Smooth muscle cell (in vitro differentiated cells): ENCODE results near the gene WDR31. TPM values are rescaled to one million over a fixed set of nuclear protein-coding genes. Genes with fewer than 3 reads are reported as not detected.

ENCODE experiments used
- DNase-seq: peaks from one replicate; lab custom pipeline; 2025; ENCODE audit not compliant: unreplicated experiment; lab: John Stamatoyannopoulos, UW
- H2AFZ ChIP-seq: fragments of 200-600 bp; sonication (generic); 2 replicates; pipeline ENCODE4 v1.6.0; 2016; ENCODE audit warnings: antibody characterized with exemption, low read depth, mild to moderate bottlenecking
- H3F3A ChIP-seq: fragments of 200-600 bp; sonication (generic); 2 replicates; pipeline ENCODE4 v1.6.0; 2017; ENCODE audit warnings: antibody characterized with exemption, low read depth
- H3K27ac ChIP-seq: fragments of 200-600 bp; sonication (generic); 2 replicates; pipeline ENCODE4 v1.5.1; 2016; ENCODE audit warnings: low read depth, mild to moderate bottlenecking
- H3K27me3 ChIP-seq: fragments of 200-600 bp; sonication (generic); 2 replicates; pipeline ENCODE4 v1.6.1; 2016; ENCODE audit warnings: low read depth, mild to moderate bottlenecking
- H3K36me3 ChIP-seq: fragments of 200-600 bp; sonication (generic); 2 replicates; pipeline ENCODE4 v1.5.1; 2016; ENCODE audit warnings: low read depth
- H3K4me1 ChIP-seq: fragments of 200-600 bp; sonication (generic); 2 replicates; pipeline ENCODE4 v1.5.1; 2016; ENCODE audit warnings: low read depth
- H3K4me2 ChIP-seq: fragments of 200-600 bp; sonication (generic); 2 replicates; pipeline ENCODE4 v1.6.0; 2016; ENCODE audit warnings: mild to moderate bottlenecking
- H3K4me3 ChIP-seq: fragments of 200-600 bp; sonication (generic); 2 replicates; pipeline ENCODE4 v1.5.1; 2016; ENCODE audit warnings: mild to moderate bottlenecking
- H3K79me2 ChIP-seq: fragments of 200-600 bp; sonication (generic); 2 replicates; pipeline ENCODE4 v1.6.0; 2016; ENCODE audit warnings: low read depth, mild to moderate bottlenecking
- H3K9ac ChIP-seq: fragments of 200-600 bp; sonication (generic); 2 replicates; pipeline ENCODE4 v1.6.0; 2016; ENCODE audit warnings: low read depth
- H3K9me3 ChIP-seq: fragments of 200-600 bp; sonication (generic); replicated peaks from 2 replicates; pipeline ENCODE4 v1.5.1; 2016; ENCODE audit warnings: low read depth
- H4K20me1 ChIP-seq: fragments of 200-600 bp; sonication (generic); 2 replicates; pipeline ENCODE4 v1.6.0; 2016; ENCODE audit warnings: low read depth
- CTCF ChIP-seq: fragments of 200-600 bp; sonication (generic); IDR thresholded peaks from 2 replicates; pipeline ENCODE4 v1.5.1; 2017; ENCODE audit warnings: borderline replicate concordance, mild to moderate bottlenecking, antibody characterized with exemption; ENCODE audit not compliant: insufficient read depth, poor library complexity, severe bottlenecking
- WGBS: methylation state at CpG from one replicate; pipeline ENCODE4 v1.1.7; 2016; ENCODE audit warnings: low lambda C conversion rate; 5-methylcytosine and 5-hydroxymethylcytosine counted together
- polyA plus RNA-seq: library from polyadenylated mRNA; unstranded; fragments of >200 nt; fragmentation: Nextera tagmentation; extraction: Ambion mirVana; gene quantifications from 2 replicates; pipeline ENCODE4 v1.2.1, GENCODE V29; 2016
- total RNA-seq: library from RNA; depleted of rRNA; stranded (reverse); fragments of >200 nt; gene quantifications from 2 replicates; pipeline ENCODE4 v1.2.3, GENCODE V29; 2014

Gene WDR31
- total and polyA plus RNA-seq, 2 experiments from 2014 or later, result 1.6 to 2.7 TPM

GRCh38 chr9:113289091-113289490 is 51.0 kb downstream of the WDR31 start:
- no peaks in the 10 kb centered on the region for H3K4me1 ChIP-seq
- DNase-seq, result no peak
- peaks cover 43% of the 10 kb centered on the region for H3K36me3 ChIP-seq
- TF ChIP-seq CTCF, result no peak
- H3K4me2 ChIP-seq, result no peak overlapping the region
- no peak overlapping the region for H3K9ac ChIP-seq
- H3K27ac ChIP-seq, result no peak overlapping the region
- H3K27me3 ChIP-seq, result no peaks in the 10 kb centered on the region
- no peaks in the 10 kb centered on the region for H4K20me1 ChIP-seq
- no peak overlapping the region for H2AFZ ChIP-seq
- H3K9me3 ChIP-seq, result no peaks in the 10 kb centered on the region
- H3K79me2 ChIP-seq, result no peaks in the 10 kb centered on the region
- H3F3A ChIP-seq, result no peaks in the 10 kb centered on the region
- 100% methylated on average over 2 of the region's 2 CpGs for WGBS
- no peak overlapping the region for H3K4me3 ChIP-seq

GRCh38 chr9:113281356-113281755 is 58.7 kb downstream of the WDR31 start:
- no peaks in the 10 kb centered on the region for H3K27me3 ChIP-seq
- H2AFZ ChIP-seq, result no peak overlapping the region
- H3K79me2 ChIP-seq, result peaks cover 17% of the 10 kb centered on the region
- no peak for DNase-seq
- H3K27ac ChIP-seq, result no peak overlapping the region
- TF ChIP-seq CTCF, result no peak
- H3K4me1 ChIP-seq, result peaks cover 3% of the 10 kb centered on the region
- no peak overlapping the region for H3K9ac ChIP-seq
- peaks cover 49% of the 10 kb centered on the region for H3K36me3 ChIP-seq
- H3K4me2 ChIP-seq, result no peak overlapping the region
- no peak overlapping the region for H3K4me3 ChIP-seq
- H3K9me3 ChIP-seq, result no peaks in the 10 kb centered on the region
- H4K20me1 ChIP-seq, result no peaks in the 10 kb centered on the region
- 99% methylated on average over 4 of the region's 4 CpGs for WGBS
- no peaks in the 10 kb centered on the region for H3F3A ChIP-seq

- no peak overlapping the region for H3K4me3 ChIP-seq
- H3K79me2 ChIP-seq, result peaks cover 28% of the 10 kb centered on the region
- H3K9ac ChIP-seq, result no peak overlapping the region
- peaks cover 5% of the 10 kb centered on the region for H4K20me1 ChIP-seq
- no peak overlapping the region for H3K4me2 ChIP-seq
- no peaks in the 10 kb centered on the region for H3K27me3 ChIP-seq
- H3K4me1 ChIP-seq, result peaks cover 10% of the 10 kb centered on the region
- peaks cover 31% of the 10 kb centered on the region for H3K36me3 ChIP-seq
- no peak overlapping the region for H3K27ac ChIP-seq
- TF ChIP-seq CTCF, result no peak
- no peak for DNase-seq
- no peaks in the 10 kb centered on the region for H3F3A ChIP-seq
- H2AFZ ChIP-seq, result no peak overlapping the region
- WGBS, result 91% methylated on average over 4 of the region's 4 CpGs
- H3K9me3 ChIP-seq, result no peaks in the 10 kb centered on the region
Measured at GRCh38 chr9:113278840-113279239, 61.2 kb downstream of the WDR31 start.
